H1 (cell line): ENCODE measurements around the gene PLCH2. TPM values are rescaled to one million over a fixed set of nuclear protein-coding genes. Genes with fewer than 3 reads are reported as not detected.

Source experiments
- CTCF ChIA-PET: fragments of 300-600 bp; sonication (Branson Sonifier 250); formaldehyde crosslinking; loops from one replicate; lab custom pipeline; 2021; ENCODE audit not compliant: partially characterized antibody; lab: Charles Lee
- POLR2A ChIA-PET: fragments of 300-600 bp; sonication (Branson Sonifier 250); formaldehyde crosslinking; loops from one replicate; lab custom pipeline; 2021; ENCODE audit warnings: inconsistent platforms; ENCODE audit not compliant: partially characterized antibody; lab: Charles Lee
- DNase-seq, 2 experiments: peaks; one replicate each; pipeline versions ENCODE4 v3.0.0 to v3.0.0-alpha.2; 2010 to 2022; ENCODE audit warnings: low spot score in 2 of 2, low read depth in 1 of 2, mixed read lengths in 1 of 2
- FAIRE-seq: peaks from 2 replicates; lab custom pipeline; 2011; peaks lifted over from hg19 to GRCh38; lab: Jason Lieb, UNC
- H2AFZ ChIP-seq: 2 replicates; pipeline ENCODE4 v1.8.1; 2012; ENCODE audit warnings: low read length, inconsistent platforms
- H2AK5ac ChIP-seq: 2 replicates; pipeline ENCODE4 v1.6.1; 2013; ENCODE audit warnings: low read depth, low read length
- H2BK120ac ChIP-seq: replicated peaks from 2 replicates; pipeline ENCODE3; 2013; ENCODE audit warnings: low read depth, low read length, inconsistent platforms
- H2BK12ac ChIP-seq: 2 replicates; pipeline ENCODE4 v1.6.1; 2013; ENCODE audit warnings: low read depth, low read length
- H2BK15ac ChIP-seq: 2 replicates; pipeline ENCODE4 v1.6.1; 2013; ENCODE audit warnings: low read length
- H2BK20ac ChIP-seq: 2 replicates; pipeline ENCODE4 v1.6.1; 2013; ENCODE audit warnings: low read length
- H2BK5ac ChIP-seq: 2 replicates; pipeline ENCODE4 v1.6.1; 2013; ENCODE audit warnings: low read depth, low read length
- H3K14ac ChIP-seq: 2 replicates; pipeline ENCODE4 v1.6.1; 2013; ENCODE audit warnings: inconsistent platforms; ENCODE audit not compliant: insufficient read length
- H3K18ac ChIP-seq: 2 replicates; pipeline ENCODE4 v1.6.1; 2013; ENCODE audit warnings: low read length; ENCODE audit errors: extremely low read depth
- H3K23ac ChIP-seq: 2 replicates; pipeline ENCODE4 v1.6.1; 2013; ENCODE audit warnings: inconsistent platforms; ENCODE audit not compliant: insufficient read length
- H3K23me2 ChIP-seq: 2 replicates; pipeline ENCODE4 v1.6.1; 2013; ENCODE audit warnings: low read depth, low read length
- H3K27ac ChIP-seq: 2 replicates; pipeline ENCODE4 v1.6.1; 2011; ENCODE audit warnings: low read depth, low read length, inconsistent platforms
- H3K27me3 ChIP-seq, 4 experiments: replicated peaks in 1 of 4; 1 replicate in 1 of 4; 2 replicates in 3 of 4; pipeline versions ENCODE4 v1.6.1 to v1.8.1; 2011 to 2013; ENCODE audit warnings: low read length in 3 of 4, mild to moderate bottlenecking in 3 of 4, inconsistent platforms in 2 of 4, mixed read lengths in 2 of 4, moderate library complexity in 1 of 4; ENCODE audit not compliant: control insufficient read depth in 3 of 4, insufficient read depth in 3 of 4; ENCODE audit errors: extremely low read depth in 1 of 4
- H3K36me3 ChIP-seq, 4 experiments: 2 replicates each; pipeline versions ENCODE4 v1.6.1 to v1.8.1; 2011 to 2013; ENCODE audit warnings: mild to moderate bottlenecking in 4 of 4, low read length in 3 of 4, moderate library complexity in 2 of 4, control low read depth in 1 of 4, inconsistent platforms in 1 of 4; ENCODE audit not compliant: insufficient read depth in 4 of 4, control insufficient read depth in 2 of 4
- H3K4ac ChIP-seq: replicated peaks from 2 replicates; pipeline ENCODE3; 2013; ENCODE audit warnings: low read length, low read depth, mixed read lengths, inconsistent platforms; ENCODE audit not compliant: insufficient read length
- H3K4me1 ChIP-seq, 4 experiments: replicated peaks in 1 of 4; 1 replicate in 1 of 4; 2 replicates in 3 of 4; pipeline versions ENCODE4 v1.6.1 to v1.8.1; 2011 to 2013; ENCODE audit warnings: low read length in 3 of 4, inconsistent platforms in 2 of 4, mixed read lengths in 1 of 4; ENCODE audit not compliant: insufficient read depth in 4 of 4, control insufficient read depth in 3 of 4
- H3K4me2 ChIP-seq, 2 experiments: 2 replicates each; pipeline versions ENCODE4 v1.6.1 to v1.8.1; 2011 to 2013; ENCODE audit warnings: low read depth in 2 of 2, low read length in 2 of 2, control low read depth in 1 of 2, inconsistent platforms in 1 of 2, mild to moderate bottlenecking in 1 of 2; ENCODE audit not compliant: insufficient read depth in 1 of 2
- H3K4me3 ChIP-seq, 4 experiments: fragments of 200-600, 300-600 bp in 1 of 4; sonication (generic), shearing (Covaris generic), sonication (Bioruptor Twin) in 1 of 4; 2 replicates each; pipeline versions ENCODE4 v1.5.1 to v1.8.1; 2011 to 2016; ENCODE audit warnings: low read length in 4 of 4, low read depth in 3 of 4, control low read depth in 2 of 4, inconsistent platforms in 2 of 4, mild to moderate bottlenecking in 2 of 4, mixed read lengths in 1 of 4, moderate library complexity in 1 of 4; ENCODE audit not compliant: insufficient read depth in 2 of 4; ENCODE audit errors: extremely low read depth in 1 of 4
- H3K56ac ChIP-seq: replicated peaks from 2 replicates; pipeline ENCODE3; 2013; ENCODE audit warnings: low read depth, mild to moderate bottlenecking, mixed read lengths, low read length, inconsistent platforms; ENCODE audit not compliant: insufficient read length
- H3K79me1 ChIP-seq: 2 replicates; pipeline ENCODE4 v1.6.1; 2013; ENCODE audit warnings: low read depth, low read length, control low read depth
- H3K79me2 ChIP-seq, 2 experiments: 2 replicates each; pipeline versions ENCODE4 v1.6.1 to v1.8.1; 2012 to 2013; ENCODE audit warnings: low read length in 2 of 2, mild to moderate bottlenecking in 2 of 2, inconsistent platforms in 1 of 2; ENCODE audit not compliant: insufficient read depth in 2 of 2, control insufficient read depth in 1 of 2
- H3K9ac ChIP-seq, 4 experiments: replicated peaks in 1 of 4; 1 replicate in 1 of 4; 2 replicates in 3 of 4; pipeline versions ENCODE4 v1.6.1 to v1.8.1; 2011 to 2013; ENCODE audit warnings: low read depth in 3 of 4, low read length in 3 of 4, control low read depth in 2 of 4, mild to moderate bottlenecking in 2 of 4, moderate library complexity in 2 of 4, inconsistent platforms in 1 of 4; ENCODE audit errors: extremely low read depth in 1 of 4
- H3K9me3 ChIP-seq, 2 experiments: 2 replicates each; pipeline versions ENCODE4 v1.6.1 to v1.8.1; 2012 to 2013; ENCODE audit warnings: mild to moderate bottlenecking in 2 of 2, moderate library complexity in 2 of 2, control low read depth in 1 of 2, inconsistent platforms in 1 of 2, low read depth in 1 of 2, low read length in 1 of 2, mixed read lengths in 1 of 2; ENCODE audit not compliant: insufficient read depth in 2 of 2
- H4K20me1 ChIP-seq, 2 experiments: replicated peaks in 1 of 2; 2 replicates each; pipeline versions ENCODE3 to v1.8.1; 2011 to 2013; ENCODE audit warnings: inconsistent platforms in 2 of 2, low read length in 2 of 2, mild to moderate bottlenecking in 1 of 2; ENCODE audit not compliant: insufficient read depth in 2 of 2, control insufficient read depth in 1 of 2
- H4K5ac ChIP-seq: 2 replicates; pipeline ENCODE4 v1.6.1; 2013; ENCODE audit warnings: low read length, low read depth, mixed read lengths, inconsistent platforms; ENCODE audit not compliant: insufficient read length
- H4K8ac ChIP-seq: 2 replicates; pipeline ENCODE4 v1.8.0; 2013; ENCODE audit warnings: mild to moderate bottlenecking, moderate library complexity, low read length, inconsistent platforms; ENCODE audit not compliant: insufficient read depth; ENCODE audit errors: extremely low read depth
- H4K91ac ChIP-seq: replicated peaks from 2 replicates; pipeline ENCODE3; 2013; ENCODE audit warnings: low read length, mixed read lengths, inconsistent platforms; ENCODE audit not compliant: insufficient read length
- ASH2L ChIP-seq: fragments of 200-600, 300-600 bp; sonication (generic); IDR thresholded peaks from one replicate; pipeline ENCODE4 v1.7.1; 2017; ENCODE audit warnings: low read length
- CEBPB ChIP-seq: IDR thresholded peaks from 2 replicates; pipeline ENCODE4 v1.6.1; 2012; ENCODE audit warnings: low read depth, low read length
- EGR1 ChIP-seq: IDR thresholded peaks from 2 replicates; pipeline ENCODE4 v1.6.1; 2011; ENCODE audit warnings: low read depth, low read length, borderline replicate concordance
- HDAC6 ChIP-seq: IDR thresholded peaks from one replicate; pipeline ENCODE4 v1.7.1; 2012; ENCODE audit warnings: low read depth, mild to moderate bottlenecking, inconsistent platforms, low read length, moderate library complexity
- POLR2A ChIP-seq, 2 experiments: IDR thresholded peaks; 1 replicate in 1 of 2; 2 replicates in 1 of 2; pipeline ENCODE4 v1.6.1; 2011; ENCODE audit warnings: low read depth in 2 of 2, low read length in 2 of 2, mild to moderate bottlenecking in 2 of 2; ENCODE audit errors: control extremely low read depth in 1 of 2
- RNF2 ChIP-seq: fragments of 200-900, 300-1000 bp; sonication (generic); IDR thresholded peaks from 2 replicates; pipeline ENCODE4 v1.7.1; 2016; ENCODE audit warnings: borderline replicate concordance, low read depth, mild to moderate bottlenecking, antibody characterized with exemption, low read length; ENCODE audit not compliant: poor library complexity, severe bottlenecking; ENCODE audit errors: missing control alignments
- SAP30 ChIP-seq: fragments of 300-600 bp; sonication (generic); IDR thresholded peaks from 2 replicates; pipeline ENCODE4 v1.7.1; 2012; ENCODE audit warnings: low read length, moderate library complexity, mild to moderate bottlenecking, inconsistent platforms; ENCODE audit not compliant: insufficient read depth, insufficient replicate concordance
- SRF ChIP-seq: IDR thresholded peaks from 2 replicates; pipeline ENCODE4 v1.6.1; 2011; ENCODE audit warnings: mild to moderate bottlenecking, low read depth, low read length, moderate library complexity
- WGBS, 2 experiments: shearing (Covaris generic) in 1 of 2; methylation state at CpG; one replicate each; pipeline versions ENCODE4 v1.1.6 to v1.1.7; 2013 to 2015; ENCODE audit warnings: low lambda C conversion rate in 2 of 2, mixed read lengths in 2 of 2, inconsistent platforms in 1 of 2, low coverage in 1 of 2, missing lambda C conversion rate in 1 of 2; ENCODE audit not compliant: insufficient replicate concordance in 2 of 2, insufficient coverage in 1 of 2, insufficient read length in 1 of 2; ENCODE audit errors: extremely low coverage in 1 of 2, missing lambda C conversion rate in 1 of 2; 5-methylcytosine and 5-hydroxymethylcytosine counted together
- polyA plus RNA-seq, 7 experiments: library from polyadenylated mRNA; depleted of rRNA in 3 of 7; stranded (reverse) in 5 of 7; unstranded in 2 of 7; fragments of >200 nt in 5 of 7; fragments of 200-250 nt in 2 of 7; gene quantifications; 1 replicate in 5 of 7; 2 replicates in 1 of 7; 4 replicates in 1 of 7; pipeline versions ENCODE4 v1.2.1 to v1.2.3, GENCODE V29; 2011 to 2013; ENCODE audit warnings: missing spikeins in 2 of 7, mixed read lengths in 2 of 7
- total RNA-seq: library from RNA; stranded (reverse); fragmentation: NEBNext Ultra II Directional; extraction: Animal tissue kit (Norgen Biotek cat#: 25700); gene quantifications from 2 replicates; pipeline ENCODE4 v1.2.1, GENCODE V29; 2021

PLCH2 gene
- total and polyA plus RNA-seq, 2 of the 8 experiments (the other 6 are each of a cell fraction or from before 2014, with no cell fraction given) = 0.14 to 0.19 TPM

- CTCF ChIA-PET = interaction anchor here (1.0 to 1.8 kb wide), 4 partner anchors 14 to 856 kb away, joined by 3 to 7 read pairs (median 4); no protein-coding TSS in a partner anchor
- Histone ChIP-seq H3K23ac (no peak overlapping the region), H3K4me3 (no peak overlapping the region), H3K9ac (no peak overlapping the region), H4K20me1 (no peaks in the 10 kb centered on the region), H3K4me2 (no peak overlapping the region), H3K4ac (no peak overlapping the region), H3K18ac (no peak overlapping the region), H3K56ac (no peak overlapping the region), H4K5ac (no peak overlapping the region), H4K91ac (no peak overlapping the region), H3K27me3 (peaks cover 0 to 16% (median 3%) of the 10 kb centered on the region in 4 experiments; a peak in 3 of 7 replicates), H2AK5ac (no peak overlapping the region), H3K27ac (no peak overlapping the region), H2BK120ac (no peak overlapping the region), H3K23me2 (no peaks in the 10 kb centered on the region), H2BK15ac (no peak overlapping the region), H3K36me3 (no peaks in the 10 kb centered on the region), H3K14ac (no peak overlapping the region), H3K4me1 (no peaks in the 10 kb centered on the region), H2BK5ac (no peak overlapping the region), H2BK20ac (no peak overlapping the region), H2BK12ac (no peak overlapping the region), H2AFZ (no peak overlapping the region), H3K9me3 (peaks cover 0 to 7% of the 10 kb centered on the region in 2 experiments; a peak in 1 of 4 replicates), H3K79me1 (no peaks in the 10 kb centered on the region), H3K79me2 (no peaks in the 10 kb centered on the region), H4K8ac (peak overlapping the region; percentile 28; the same call in 1 of the 2 replicates)
- 87% methylated on average over 24 of the region's 24 CpGs; no CpG with 5 or more reads in 1 of the 2 experiments for WGBS, 2 experiments
- FAIRE-seq (no peak), DNase-seq (no peak)
- POLR2A ChIA-PET = interaction anchor here (0.7 kb wide), 1 partner anchor 47 kb away, joined by 3 read pairs; no protein-coding TSS in a partner anchor
- TF ChIP-seq SAP30 (no peak), ASH2L (no peak), HDAC6 (no peak), RNF2 (no peak), EGR1 (no peak), CEBPB (no peak), POLR2A (IDR thresholded peaks at IDR 0.05; ENCODE audit: control extremely low read depth in 1 of 2, low read depth in 2 of 2, low read length in 2 of 2) (no peak), SRF (no peak)
Observed at GRCh38 chr1:2493691-2494322, 17.7 kb downstream of the PLCH2 start.
